Retina (tissue), 1 donor: Measurements from ENCODE around the gene POLDIP2.
A peak's percentile ranks its signal among the peaks of the same experiment; 100 is the strongest.

Experiments used
- DNase-seq: peaks from one replicate; pipeline ENCODE4 v3.0.0-alpha.2; 2016

Gene POLDIP2, protein sequence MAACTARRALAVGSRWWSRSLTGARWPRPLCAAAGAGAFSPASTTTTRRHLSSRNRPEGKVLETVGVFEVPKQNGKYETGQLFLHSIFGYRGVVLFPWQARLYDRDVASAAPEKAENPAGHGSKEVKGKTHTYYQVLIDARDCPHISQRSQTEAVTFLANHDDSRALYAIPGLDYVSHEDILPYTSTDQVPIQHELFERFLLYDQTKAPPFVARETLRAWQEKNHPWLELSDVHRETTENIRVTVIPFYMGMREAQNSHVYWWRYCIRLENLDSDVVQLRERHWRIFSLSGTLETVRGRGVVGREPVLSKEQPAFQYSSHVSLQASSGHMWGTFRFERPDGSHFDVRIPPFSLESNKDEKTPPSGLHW

DNA sequence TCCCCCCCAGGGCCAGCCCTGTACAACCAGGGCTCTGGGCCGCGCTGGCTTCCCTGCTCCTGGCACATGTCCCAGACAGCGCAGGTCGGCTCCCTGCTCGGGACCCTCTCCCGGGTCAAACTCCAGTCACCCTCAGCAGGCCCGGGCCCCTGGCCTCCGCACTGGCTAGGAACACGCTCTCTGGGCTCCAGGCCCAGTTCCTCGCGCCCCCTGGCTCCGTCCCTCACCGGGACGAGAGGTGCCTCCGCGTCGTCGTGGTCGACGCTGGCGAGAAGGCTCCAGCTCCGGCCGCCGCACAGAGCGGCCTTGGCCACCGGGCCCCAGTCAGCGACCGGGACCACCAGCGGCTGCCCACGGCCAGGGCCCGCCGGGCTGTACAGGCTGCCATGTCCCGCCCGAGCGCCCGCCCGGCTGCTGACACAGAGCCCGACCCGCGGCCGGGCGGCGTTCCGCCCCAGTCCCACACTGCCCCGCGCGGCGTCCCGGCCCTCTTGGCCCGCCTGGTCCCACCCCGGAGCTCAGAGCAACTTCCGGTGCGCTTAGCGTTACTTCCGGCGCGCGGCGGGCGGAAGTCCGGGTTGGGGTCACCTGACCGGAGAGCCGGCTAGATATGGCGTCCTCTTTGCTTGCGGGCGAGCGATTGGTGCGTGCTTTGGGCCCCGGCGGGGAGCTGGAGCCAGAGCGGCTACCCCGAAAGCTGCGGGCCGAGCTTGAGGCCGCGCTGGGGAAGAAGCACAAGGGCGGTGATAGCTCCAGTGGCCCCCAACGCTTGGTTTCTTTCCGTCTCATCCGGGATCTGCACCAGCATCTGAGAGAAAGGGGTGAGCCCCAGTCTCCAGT is at the start of gene POLDIP2:
Gene POLDIP2, minus strand, starts transcription at position 467 of the 840 bp plus-strand sequence. Its CDS starts 79 bp downstream, at position 388.
- DNase-seq: peak; percentile 96

DNA sequence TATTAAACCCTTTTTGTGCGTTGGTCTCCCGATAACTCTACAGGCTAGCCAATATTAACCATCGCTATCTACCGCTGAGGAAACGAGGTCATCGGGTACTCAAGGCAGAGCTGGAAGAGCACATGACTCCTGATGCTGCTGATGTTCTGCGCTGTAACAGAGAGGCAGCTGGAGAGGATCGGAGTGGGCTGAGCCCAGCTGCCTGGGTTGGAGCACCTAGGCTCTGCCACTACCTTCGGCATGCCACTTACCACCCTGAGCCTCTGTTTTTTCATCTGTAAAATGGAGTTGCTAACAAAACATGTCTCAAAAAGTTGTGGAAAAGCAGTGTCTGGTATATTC is 49.1 kb upstream of the POLDIP2 start:
- no peak for DNase-seq

DNA sequence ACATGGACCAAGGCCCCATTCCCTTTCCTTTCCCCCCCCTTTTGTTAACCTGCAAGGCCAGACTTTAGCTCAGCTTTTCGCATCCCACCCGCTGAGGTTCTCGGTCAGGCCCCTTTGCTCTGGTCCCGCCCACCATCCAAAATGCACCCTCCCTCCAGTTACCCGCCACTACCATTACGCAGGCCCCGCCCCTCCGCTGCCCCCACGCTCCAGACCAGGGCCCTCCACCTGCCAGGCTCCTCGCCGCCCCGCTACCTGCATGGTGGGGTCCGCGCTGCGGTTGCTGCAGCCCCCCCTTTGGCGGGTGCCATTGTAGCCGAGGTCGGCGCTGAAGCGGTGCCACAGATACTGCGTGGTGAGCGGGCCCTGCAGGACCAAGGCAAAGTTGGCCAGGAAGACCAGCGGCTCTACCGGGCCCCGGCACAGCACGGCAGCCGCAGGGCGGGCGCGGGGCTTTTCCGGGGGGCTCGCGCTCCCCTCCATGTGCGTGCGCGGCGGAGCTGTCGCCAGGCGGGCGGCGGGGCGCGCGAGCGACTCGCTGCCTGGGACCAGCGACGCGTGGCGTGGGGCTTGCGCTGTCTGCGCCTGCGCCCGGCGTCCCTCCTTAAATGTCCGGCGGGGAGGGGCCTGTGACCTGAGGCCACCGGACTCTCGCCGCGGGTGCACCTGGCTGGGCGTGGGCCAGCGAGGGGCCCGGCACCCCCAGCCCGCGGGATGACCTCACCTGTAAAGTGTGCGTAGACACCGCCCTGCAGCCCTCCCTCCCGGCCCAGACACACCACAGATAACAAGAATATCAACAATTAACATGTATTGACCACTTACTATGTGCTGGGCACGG is 48.5 kb upstream of the POLDIP2 start, which contains the start of gene SLC46A1:
Gene SLC46A1, minus strand, starts transcription at position 581 of the 841 bp plus-strand sequence. Its CDS starts 98 bp downstream, at position 483.
- DNase-seq: peak; percentile 82

DNA sequence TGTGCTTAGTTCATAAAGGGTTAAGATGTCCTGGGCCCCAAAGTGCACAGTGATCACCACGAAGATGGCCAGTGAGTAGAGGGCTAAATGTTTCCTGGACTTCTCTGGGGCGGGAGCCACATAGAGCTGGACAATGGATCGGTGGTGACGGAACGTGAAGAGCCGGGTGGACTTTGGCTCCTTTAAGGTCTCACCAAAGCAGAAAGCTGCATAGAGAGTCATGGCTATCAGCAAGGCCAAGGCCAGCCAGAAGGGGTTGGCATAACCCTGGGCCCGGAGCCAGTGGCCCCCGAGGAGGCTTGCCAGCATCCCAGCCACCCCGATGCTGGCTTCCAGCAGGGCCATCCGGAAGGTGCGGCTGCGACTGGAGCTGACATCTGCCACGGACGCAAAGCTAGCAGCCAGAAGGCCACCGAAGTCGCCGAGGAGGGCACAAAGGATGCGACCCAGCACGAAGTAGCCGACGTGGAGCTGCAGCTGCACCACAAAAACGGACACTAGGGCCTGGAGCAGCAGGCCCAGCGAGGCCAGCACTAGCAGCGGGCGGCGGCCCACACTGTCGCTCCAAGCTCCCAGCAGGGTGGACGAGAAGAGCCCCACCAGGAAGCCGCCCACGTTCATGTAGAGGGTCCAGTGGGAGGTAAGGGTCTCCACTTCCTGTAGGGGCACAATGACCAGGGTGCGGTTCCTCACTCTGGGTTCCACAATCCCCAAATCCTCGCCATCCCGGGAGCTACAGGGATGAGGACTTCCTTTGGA is 47.7 kb upstream of the POLDIP2 start:
- peak; percentile 75 for DNase-seq

DNA sequence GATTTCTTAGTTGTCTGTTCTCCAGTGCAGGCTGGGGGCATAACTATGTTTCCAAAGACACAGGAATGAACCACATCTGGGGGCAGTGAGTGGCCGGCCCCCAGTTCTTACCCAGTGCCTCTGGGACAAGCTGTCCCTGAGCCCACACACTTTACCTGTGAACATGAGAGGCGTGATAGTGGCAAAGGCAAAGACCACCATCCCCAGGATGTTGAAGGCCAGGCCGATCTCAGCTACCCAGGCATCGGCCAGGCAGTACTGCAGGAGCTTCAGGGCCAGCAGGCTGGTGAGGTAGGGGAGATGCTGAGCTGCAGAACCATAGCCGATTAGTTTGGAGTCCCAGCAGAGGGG is 47.1 kb upstream of the POLDIP2 start:
- DNase-seq: no peak

DNA sequence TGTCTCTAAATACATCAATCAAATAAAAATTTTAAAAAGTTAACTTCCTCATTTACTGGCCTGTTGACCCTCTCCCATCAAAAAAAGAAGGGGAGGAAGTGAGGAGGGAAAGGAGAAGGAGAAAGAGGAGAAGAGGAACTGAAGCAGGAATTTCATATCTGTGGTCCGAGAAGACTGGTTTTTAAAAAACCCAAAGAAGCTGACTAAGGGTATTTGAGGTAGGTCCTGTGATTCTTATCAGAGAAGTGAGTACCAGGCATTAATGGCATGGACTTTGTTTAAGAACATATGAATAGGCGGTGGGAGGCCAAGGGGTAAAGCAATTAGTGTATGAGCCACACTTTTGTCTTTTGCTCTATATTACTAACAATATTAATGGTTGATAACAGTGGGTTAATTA is 46.7 kb upstream of the POLDIP2 start:
- DNase-seq: no peak

DNA sequence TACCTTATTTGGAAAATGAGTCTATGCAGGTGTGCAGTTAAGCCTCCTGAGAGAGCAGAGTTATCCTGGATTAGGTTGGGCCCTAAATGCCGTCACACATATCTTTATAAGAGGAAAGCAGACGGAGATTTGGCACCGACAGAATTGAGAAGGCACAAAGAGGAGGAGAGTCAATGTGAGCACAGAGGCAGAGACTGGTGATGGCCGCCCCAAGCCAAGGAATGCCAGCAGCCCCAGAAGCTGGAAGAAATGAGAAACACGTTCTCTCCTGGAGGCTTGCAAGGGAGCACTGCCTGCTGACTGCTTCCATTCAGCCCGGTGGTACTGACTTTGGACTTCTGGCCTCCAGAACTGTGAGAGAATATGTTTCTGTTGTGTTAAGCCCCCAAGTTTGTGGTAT is 45.5 kb upstream of the POLDIP2 start:
- DNase-seq: no peak

DNA sequence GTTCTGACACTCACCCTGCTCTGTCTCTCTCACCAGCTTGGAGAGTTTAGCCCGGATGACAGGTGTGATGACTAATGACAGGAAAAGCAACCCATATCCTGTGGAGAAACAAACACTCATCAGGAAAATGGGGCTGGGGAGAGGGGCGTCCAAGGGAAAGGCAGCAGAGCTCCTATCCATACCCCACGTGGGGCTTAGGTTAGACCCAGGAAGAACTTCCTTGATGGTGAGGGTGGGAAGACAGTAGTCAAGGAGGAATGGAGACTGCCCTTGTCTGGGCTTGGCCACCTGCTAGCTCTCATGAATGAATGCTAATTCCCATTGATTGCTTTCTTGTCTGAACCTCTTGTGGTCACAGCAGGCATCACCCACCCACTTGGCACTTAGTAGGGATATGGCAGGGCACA is 44.9 kb upstream of the POLDIP2 start:
- no peak for DNase-seq

DNA sequence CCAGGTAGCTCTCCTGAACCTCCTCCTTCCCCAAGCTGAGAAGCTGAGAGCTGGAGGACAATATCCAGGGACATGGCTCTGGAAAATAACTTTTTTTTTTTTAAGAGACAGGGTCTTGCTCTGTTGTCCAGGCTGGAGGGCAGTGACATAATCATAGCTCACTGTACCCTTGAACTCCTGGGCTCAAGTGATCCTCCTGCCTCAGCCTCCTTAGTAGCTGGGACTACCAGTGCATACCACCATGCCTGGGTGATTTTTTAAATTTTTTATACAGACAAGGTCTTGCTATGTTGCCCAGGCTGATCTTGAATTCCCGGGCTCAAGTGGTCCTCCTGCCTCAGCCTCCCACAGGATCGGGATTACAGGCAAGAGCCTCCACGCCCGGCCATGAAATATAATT is 42.5 kb upstream of the POLDIP2 start:
- DNase-seq: no peak

DNA sequence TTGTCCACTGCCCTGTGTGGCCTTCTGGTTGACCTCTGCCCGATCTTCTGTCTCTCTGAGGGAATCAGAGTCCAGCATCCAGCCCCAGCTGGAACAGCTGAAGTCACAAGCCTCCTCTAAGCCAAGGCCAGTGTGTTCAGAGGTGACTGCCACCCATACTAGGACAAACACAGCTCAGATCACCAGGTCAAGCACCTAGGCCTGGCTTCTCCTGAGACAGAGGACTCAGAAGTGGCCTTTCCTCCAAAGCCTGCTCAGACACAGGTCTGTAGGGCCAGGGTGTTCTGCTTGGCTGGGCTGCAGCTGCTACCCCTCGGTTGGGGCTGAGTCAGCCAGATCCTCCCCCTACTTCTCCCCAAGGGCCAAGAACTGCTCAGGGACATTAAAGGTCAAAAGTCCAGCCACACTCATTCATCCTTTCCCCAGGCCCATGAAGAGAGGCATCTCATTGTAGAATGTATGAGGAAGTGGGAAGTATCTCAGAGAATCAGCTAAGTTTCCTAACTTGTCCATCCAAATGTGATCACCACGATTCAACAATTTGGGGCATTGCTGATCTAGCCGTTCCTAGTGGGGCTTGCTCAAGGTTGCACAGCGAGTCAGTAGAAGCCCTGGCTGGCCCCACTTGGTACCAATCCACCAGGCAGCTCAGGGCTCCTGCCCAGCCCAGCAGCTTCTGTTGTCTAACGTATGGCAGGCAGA is 41.1 kb upstream of the POLDIP2 start:
- DNase-seq: no peak

DNA sequence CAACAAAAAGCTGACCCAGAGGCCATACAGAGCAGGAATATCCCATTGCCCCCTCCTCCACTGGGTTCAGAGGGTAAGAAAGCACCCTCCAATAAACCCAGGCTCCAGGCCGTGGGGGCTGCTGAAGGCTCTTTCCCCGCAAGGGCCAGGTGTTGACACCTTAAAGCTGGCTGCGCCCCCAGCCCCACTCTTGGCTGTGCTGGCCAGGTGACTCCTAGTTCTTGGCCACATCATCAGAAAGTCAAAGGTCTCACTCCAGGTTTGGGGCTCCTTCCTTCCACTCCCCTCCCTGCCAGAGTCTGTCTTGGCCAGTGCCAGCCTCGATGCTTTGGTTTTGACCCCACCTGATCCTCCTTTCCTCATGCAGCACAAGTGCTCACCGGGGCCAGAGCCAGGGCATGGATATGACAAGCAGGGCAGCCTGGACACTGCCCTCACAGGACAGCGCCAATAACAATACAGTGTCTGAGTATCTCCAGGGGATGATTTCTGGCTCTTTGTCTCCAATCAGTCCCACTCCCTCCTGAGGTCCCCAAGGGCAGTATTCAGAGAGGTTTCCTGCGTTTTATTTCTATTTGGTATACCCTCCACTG is 40.5 kb upstream of the POLDIP2 start:
- DNase-seq: no peak

DNA sequence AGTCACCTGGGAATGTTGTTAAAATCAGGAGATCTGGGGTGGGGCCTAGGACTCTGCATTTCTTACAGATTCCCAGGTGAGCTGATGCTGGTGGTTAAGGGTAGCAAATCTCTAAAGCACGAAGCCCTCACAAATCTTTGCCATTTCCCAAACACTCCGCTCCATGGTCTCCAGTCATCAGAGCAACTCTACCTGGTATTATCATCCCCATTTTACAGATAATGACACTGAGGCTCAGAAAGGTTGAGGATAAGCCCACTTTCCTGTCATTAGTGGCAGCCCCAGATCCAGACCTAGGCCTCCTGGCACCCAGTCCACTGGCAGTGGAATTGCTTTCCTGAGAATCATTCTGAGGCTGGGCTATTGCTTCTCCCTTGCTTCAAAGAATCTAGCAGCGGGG is 39.9 kb upstream of the POLDIP2 start:
- no peak for DNase-seq

DNA sequence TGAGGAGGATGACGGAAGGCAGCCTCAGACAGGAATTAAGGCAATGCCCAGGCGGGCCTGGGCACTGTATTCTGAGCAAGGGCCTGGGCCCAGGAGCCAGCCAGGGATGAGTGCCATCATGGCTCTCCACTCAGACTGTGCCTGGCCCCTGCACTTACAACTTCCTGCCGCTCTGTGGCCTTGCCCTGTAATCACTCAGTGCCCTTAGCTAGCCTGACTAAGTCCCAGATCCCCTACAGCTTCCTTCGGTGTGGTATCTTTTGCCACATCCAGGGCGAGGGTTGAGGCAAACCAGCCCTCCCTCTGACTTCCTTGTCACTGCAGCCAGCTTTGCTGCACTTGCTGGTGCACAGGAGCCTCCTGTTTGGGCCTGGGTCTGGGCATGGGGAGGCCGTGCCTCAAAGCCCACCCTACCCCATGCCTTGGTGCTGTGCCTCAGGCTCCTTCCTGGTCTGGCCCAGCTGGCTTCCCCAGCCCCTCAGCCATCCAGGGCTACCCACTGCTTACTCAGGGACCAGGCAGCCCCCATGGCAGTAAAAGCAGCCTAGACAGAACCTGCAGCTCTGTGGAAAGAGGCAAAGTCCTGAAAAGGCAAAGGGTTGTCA is 39.4 kb upstream of the POLDIP2 start:
- DNase-seq: no peak

DNA sequence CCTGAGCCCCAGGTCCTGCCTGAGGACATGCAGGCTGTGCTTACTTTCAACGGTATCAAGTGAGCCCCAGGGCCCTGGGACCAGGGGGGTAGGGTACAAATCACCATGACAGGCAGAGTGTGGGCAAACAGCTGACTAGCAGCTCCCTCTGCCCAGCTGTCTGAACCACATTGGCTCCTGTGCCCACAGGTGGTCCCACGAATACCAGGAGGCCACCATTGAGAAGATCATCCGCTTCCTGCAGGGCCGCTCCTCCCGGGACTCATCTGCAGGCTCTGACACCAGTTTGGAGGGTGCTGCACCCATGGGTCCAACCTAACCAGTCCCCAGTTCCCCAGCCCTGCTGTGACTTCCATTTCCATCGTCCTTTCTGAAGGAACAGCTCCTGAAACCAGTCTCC is 38.6 kb upstream of the POLDIP2 start:
- no peak for DNase-seq

DNA sequence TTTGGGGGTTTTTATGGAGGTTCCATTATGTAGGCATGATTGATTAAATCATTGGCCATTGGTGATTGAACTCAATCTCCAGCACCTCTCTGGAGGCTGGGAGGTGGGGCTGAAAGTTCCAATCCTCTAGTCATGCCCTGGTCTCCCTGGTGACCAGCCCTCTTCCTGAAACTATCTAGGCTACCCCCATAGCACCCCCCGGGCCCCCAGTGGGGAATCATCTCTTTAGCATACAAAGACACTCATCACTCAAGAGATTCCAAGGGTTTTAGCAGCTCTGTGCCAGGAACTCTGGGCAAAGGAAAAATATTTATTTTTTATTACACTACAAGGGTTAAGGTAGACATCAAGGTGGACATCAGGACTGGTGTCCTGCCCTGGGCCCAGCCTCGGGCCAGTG is 38.1 kb upstream of the POLDIP2 start:
- no peak for DNase-seq

DNA sequence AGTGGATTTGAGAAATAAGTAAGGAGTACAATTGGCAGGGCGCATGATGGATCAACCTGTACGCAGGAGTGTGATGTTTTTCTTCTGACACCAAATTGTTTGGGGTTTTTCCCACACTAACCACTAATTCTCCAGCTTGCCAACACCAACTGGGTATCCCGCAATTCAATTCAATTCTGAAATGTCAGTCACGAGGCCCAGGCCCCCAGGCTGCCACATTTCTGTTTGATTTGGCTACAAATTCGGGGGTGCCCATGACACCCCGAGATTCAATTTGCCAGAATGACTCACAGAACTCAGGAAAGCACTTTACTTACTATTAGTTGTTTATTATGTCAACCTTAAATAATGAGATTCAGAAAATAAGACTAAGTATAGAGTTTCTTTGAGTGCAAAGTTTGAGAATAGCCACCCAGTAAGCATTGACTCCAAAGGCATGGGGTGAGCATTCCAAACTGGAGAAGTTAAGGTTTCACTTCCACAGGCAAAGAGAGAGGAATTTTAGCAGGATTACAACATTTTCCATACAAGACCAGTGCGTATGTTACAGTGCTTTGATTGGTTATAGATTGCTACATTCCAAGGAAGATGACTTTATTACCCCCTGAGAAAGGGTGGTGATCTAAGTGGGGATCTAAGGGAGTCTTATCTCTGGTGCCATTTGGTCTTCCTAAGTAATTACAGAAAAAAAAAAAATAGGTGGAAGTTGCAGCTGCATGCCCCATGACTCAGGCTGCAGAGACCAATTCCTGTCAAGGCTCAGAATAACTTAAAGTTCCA is 37.2 kb upstream of the POLDIP2 start:
- no peak for DNase-seq

DNA sequence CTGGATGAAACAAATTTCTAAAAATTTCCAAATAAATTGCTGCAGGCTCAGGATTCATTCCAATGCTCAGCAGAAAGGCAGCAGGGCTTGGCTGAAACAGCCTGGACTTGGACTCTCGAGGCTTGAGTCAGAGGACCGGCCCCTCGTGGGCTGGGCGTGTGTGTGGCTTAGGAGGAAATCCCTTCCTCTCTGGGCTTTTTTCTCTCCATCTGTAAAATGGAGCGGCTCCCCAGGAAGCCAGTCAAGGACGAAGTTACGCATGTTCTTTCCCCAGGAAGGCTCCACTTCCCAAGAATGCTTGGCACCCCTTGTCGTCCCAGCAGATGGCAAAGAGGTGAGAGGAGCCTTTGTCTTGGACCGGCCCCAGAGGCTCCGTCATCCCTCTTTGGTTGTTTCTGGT is 35.2 kb upstream of the POLDIP2 start:
- DNase-seq: no peak

DNA sequence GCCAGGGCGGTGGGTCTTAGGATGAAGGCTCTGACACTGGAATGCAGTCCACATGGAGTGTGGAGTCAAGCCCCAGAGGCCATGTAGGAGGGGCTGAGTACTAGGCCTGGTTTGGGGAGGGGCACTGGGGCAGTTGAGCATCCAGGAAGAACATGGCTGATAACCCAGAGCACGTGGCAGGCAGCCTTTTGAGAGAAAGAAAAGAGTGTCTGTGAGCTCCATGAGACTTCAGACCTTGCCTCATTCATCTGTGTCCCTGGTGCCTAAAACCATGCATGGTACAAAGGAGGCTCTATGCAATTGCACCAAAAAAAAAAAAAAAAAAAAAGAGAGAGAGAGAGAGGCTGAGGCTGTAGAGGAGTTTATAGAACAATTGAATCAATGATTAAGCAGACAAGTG is 34.1 kb upstream of the POLDIP2 start:
- DNase-seq: no peak

DNA sequence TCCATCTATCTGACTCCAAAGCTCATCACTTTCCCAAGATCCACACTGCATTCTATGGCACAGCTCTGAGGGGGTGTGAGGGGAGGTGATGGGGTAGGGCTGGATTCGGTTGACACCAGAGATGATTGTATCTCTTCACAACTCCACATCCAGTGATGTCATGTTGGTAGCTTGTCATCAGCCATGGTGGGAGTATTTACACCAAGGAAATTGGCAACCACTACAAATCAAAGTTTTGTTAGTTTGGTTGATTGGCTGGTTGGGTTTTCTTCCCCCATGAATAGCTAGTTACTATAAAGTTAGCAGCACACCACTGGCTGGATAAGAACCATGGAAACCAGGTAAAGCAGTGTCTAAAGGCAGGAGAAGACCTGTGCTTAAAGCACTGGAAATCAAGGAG is 33.7 kb upstream of the POLDIP2 start:
- DNase-seq: no peak

DNA sequence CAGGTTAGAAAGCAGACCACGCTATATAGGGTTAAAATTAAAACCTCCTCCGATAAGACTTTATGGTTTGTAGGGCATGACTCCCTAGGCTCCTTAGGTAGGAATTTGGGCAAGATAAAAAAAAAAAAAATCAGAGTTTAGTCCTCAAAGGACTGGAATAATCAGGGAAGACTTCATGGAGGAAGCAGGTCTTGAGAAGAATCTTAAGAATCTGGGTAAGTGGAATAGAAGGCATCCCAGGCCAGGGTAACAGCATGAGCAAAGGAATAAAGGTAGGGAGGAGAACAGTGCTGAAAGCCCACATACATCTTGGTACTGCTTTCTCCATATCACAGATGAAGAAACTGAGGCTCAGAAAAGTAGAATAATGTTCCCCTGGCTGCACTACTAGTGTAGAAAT is 33.2 kb upstream of the POLDIP2 start:
- no peak for DNase-seq
